HG03060 (cell line): ENCODE measurements around the gene PKN2.

Experiments
- ATAC-seq: cut with Tn5 transposase; IDR thresholded peaks from one replicate; pipeline ENCODE4 v1.9.1; 2021; ENCODE audit warnings: low read depth, moderate number of reproducible peaks; ENCODE audit not compliant: unreplicated experiment

Gene PKN2

DNA sequence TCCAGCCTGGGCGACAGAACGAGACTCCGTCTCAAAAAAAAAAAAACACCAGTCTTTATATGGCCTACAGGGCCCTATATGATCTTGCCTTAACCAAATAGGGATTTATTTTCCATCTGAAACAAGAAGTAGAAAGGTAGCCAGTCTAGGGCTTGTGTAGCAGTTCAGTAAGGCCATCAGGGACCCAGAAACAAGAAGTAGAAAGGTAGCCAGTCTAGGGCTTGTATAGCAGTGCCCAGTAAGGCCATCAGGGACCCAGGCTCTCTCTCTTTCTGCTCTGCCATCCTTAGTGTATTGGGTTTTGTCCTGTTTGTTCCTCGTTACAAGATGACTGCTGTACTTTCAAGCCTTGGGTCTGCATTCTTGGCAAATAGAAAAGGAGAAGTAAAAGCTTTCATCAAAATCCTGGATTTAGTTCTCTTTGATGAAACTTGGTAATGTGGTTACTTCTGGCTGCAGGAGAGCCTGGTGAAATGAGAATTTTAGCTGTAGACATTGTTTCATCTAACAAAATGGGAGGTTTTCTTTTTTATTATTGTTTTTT is 46.1 kb downstream of the PKN2 start:
- no peak for ATAC-seq

DNA sequence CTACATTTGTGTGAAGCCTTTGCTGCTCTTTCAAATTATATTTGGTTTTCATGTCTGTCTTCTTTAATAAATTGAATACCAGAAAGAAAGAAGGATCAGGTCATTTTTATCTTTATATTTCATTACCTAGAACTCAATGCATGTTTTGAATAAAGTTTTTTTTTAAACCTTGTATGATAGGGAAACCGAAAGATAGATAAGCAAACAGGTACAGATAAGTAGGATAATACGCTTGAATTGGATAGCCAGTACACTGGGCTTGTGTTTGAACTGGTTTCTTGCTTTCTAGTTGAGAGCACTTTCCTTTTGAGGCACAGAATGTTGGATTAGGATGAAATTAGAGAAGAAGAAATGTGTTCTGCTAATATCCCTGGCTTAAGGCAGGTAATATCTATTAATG is 46.9 kb downstream of the PKN2 start:
- no peak for ATAC-seq

DNA sequence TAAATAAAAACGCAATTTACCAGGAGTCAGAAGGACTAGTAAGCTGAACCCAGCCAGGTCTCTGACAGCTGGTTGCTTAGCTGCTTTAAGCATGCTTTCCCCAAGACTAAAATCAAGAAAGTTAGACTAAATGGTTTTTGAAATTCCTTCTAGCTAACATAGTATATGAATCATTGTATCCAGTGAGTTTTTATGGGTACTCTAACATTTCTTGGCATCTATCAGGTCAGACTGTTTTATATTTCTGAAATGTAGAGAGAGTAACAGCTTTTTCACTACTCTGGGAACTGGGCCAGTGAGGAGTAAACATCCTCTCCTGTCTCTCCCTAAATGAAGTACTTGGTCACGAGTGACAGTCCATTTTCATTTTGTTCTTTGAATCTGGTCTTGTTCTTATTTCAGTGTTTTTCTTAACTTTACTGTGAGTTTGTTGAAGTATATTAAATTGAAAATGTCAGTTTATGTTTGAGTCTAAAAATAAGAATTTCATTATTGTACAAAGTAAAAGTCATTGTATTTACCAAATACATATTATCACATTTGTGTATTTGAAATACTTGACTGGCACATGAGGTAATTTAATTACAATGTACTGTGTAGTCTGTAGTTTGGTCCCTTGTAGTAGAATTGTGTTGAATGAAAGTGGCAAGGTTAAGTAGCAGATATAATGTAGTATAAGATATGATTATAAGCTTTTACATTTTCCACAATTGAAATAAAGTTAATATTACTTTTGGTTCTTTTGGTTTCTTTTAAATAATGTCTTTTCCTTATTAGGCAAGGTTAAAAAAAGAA is 47.6 kb downstream of the PKN2 start:
- no peak for ATAC-seq

DNA sequence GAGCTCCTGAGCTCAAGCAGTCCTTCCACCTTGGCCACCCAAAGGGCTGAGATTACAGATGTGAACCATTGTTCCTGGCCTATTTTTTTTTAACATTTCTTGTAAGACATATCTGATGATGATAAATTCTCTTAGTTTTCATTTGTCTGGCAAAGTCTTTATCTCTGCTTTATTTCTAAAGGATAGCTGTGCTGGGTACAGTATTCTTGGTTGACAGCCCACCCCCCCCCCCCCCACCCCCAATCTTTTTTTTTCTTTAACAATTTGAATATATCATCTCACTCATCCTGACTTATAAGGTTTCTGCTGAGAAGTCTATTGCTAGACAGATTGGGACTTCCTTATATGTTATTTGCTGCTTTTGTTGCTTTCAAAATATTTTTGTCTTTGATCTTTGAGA is 51.3 kb downstream of the PKN2 start:
- ATAC-seq, result no peak

DNA sequence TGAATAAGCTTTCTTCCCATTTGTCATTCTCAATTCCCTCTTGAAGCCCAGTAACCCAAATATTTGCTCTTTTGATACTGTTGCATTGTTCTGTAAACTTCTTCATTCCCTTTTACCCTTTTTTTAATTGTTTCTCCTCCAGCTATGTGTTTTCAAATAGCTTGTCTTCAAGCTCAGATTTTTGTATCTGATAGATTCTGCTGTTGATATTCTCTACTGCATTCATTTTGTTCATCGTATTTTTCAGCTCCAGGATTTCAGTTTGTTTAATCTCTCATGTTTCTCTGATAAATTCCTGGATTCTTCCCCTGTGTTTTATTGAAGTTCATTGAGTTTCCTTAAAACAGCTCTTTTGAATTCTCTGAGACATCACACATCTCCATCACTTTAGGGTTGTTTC is 51.8 kb downstream of the PKN2 start:
- ATAC-seq, result no peak

DNA sequence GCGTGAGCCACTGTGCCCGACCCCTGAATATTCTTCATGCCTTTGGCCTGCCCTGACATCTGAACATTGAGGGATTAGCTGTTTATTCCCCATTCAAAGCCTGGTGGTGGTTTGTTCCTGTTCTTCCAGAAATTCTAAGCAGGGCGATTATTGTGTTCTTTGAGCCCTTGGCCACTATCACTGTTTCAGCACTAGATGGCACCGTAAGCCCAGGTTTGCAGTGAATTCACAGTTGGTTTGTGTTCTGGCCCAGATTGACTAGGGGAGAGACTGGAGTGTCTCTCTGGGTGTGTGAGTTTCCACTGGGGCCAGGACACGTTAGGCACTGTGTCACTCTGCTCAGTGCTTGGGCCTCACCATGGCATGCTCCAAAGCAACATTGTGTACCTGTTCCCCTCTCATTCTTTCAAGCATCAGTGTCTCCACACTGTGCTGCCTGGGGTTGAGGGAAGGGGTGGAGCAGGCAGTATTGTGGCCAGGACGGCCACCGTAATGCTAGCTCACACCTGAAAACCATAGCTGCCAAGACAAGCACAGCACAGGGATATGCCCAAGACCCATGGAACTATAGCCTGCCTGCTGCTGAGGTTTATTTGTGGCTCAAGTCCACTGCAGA is 52.7 kb downstream of the PKN2 start:
- ATAC-seq, result no peak

DNA sequence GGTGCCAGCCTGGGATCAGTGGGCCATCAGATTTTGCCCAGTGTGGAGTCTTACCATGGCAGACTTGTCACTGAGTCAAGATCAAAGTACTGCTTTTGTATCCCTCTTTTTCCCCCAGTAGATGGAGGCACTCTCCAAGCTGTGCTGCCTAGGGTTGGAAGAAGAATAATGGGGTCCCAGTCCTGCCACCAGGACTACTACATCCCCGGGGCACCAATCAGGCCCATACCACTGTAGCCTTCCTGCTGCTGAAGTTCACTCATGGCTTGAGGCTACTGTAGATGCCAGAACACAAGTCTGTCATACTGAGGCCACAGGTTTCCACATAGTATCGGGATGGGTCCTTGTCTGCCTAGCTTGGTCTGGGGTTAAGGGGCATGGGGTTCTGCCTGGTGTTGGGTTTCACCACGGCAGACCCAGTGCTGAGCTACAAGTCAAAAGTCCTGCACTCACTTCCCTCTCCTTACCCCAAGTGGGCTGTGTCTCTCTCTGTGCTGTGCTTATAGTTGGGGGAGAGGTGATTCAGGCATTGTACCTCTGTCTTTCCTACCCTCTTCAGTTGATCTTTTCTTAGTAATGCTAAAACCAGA is 53.4 kb downstream of the PKN2 start:
- no peak for ATAC-seq

DNA sequence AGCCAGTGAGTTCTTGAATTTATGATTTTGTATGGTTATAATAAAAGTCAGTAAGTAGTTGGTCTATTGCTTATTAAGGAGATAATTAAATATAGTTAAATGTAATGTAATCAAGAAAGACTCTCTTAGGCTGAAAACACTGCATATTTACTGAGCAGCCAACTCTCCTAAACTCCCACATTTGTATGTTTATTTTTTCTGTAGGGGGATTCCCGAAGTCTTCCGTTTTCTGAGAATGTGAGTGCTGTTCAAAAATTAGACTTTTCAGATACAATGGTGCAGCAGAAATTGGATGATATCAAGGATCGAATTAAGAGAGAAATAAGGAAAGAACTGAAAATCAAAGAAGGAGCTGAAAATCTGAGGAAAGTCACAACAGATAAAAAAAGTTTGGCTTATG is 56.7 kb downstream of the PKN2 start:
- ATAC-seq, result no peak

DNA sequence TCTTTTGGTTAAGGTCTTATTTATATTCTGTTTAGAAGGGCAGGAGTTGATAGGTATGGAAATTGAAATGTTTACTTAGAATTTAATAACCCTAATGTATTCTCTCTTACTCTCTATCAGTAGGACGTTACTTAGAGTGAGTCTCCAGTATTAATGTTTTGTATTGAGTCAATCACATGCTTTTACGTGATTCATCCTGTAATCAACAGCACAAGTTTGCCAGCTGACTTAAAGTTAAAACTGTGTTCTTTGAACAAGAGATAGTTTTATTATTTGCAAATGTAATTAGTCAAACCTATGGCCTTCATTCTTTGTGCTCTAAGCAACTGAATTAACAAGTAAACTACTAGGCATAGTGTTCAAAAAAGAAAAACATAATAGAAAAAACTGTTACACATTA is 57.3 kb downstream of the PKN2 start:
- no peak for ATAC-seq

DNA sequence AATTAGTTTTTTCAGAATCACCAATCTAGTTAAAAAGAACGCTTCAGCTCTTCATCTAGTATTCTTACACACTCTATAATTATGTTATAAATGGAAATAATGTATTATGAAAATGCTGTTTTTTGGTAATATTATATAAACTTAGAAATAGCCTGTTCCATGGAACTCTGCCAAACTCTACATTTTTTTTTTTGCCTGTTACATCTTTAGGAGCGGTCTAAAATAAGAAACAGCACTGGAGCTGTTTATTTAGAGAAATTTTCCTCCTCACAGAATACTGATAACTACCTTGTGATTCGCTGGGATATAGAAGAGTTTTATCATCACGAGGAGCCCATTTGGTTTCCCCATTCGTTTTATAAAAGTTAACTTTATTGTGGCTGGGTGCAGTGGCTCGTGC is 58.5 kb downstream of the PKN2 start:
- ATAC-seq, result no peak

DNA sequence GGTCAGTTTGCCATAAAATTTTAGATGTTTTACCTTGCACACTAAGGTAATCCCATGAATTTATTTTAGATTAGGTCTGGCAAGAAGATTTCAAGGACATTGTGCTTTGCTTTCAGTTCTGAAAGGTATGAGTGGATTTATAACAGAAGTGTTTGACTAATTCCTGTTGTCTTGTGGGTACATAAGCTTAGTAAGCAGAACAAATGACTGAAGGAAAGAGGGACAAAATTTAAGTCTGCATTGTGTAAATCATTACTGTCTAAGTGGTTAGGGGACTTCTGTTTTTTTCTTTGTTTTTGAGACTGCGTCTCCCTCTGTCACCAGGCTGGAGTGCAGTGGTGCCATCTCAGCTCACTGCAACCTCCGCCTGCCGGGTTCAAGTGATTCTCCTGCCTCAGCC is 60.1 kb downstream of the PKN2 start:
- no peak for ATAC-seq

DNA sequence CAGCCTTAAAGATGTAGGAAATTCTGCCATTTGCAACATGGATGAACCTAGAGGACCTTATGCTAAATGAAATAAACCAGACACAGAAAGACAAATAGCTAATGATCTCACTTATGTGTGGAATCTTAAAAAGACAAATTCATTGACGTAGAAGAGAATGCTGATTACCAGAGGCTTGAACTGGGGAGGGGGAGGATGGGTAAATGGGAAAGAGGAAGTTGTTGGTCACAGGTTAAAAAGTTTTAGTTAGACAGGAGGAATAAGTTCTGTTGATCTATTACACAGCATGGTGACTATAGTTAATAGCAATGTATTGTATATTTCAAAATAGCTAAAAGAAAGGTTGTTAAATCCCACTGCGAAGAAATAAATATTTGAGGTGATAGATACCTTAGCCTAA is 62.8 kb downstream of the PKN2 start:
- ATAC-seq, result no peak

DNA sequence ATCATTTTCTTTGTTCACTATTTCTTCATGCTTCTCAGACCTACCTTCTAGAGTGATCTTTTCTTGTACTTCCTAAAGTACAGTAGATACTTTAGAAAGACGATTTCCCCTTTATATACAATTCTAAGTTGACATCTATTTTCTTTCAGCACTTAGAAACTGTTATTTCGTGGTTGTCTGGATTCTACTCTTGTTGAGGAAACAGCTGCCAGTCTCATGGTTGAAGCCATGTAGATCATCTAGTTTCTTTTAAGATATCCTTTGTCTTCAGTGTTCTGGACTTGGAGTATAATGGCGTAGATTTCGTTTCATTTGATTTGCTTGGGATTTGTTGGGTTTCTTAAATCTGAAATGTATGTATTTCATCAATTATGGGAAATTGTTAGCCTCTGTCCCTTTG is 67.6 kb downstream of the PKN2 start:
- no peak for ATAC-seq

DNA sequence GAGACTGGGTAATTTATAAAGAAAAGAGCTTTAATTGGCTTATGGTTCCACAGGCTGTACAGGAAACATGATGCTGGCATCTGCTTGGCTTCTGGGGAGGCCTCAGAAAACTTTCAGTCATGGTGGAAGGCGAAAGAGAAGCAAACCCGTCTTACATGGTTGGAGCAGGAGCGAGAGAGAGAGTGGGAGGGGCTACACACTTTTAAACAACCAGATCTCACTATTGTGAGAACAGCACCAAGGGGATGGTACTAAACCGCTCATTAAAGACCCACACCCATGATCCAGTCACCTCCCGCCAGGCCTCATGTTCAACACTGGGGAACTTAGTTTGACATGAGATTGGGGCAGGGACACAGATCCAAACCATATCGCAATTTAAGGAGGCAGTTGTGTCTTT is 69.4 kb downstream of the PKN2 start:
- ATAC-seq, result no peak

DNA sequence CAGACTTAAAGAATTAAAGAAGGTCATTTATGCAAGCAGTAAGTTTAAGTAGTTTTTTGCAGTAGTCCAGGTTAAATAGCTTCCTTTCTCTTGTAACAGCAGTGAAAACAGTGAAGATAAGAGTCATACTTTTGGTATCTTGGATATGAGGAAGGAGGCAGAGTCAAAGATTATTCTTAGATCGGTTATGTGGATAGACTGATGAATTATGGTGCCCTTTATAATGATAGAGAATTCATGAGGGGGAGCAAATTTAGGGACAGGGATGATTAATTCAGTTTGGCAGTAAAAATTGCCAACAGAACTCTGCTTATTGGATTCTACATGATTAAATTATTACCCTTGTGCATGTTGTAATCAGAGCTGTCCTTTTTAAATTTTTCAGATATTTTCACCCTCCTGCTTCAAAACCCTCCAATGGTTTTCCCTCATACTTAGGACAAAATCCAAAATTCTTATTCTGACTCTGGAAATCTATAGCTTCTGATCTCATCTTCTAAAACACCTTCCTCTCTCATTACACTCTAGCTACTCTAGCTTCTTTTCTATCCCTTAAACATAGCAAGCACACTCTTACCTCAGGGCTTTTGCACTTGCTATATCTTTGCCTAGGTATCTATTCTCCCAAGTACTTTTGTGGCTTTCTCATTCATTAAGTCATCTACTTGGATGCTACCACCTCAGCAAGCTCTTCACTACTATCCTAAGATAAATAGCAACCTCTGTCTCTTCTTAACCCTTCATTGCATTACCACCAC is 79.8 kb downstream of the PKN2 start:
- no peak for ATAC-seq

DNA sequence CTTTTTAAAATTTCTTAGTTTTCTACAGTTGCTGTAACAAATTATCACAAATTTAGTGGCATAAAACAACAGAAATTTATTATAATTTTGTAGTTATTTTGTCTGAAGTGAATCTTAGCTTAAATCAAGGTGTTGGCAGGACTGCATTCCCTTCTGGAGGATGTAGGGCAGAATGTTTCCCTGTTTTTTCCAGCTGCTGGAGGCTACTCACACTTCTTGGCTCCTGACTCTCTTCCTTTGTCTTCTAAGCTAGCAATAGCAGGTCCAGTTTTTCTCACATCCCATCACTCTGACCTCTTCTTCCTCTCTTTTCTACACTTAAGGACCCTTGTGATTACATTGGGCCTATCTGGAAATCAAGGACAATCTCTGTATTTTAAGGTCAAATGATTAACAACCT is 84.1 kb downstream of the PKN2 start:
- ATAC-seq, result no peak

DNA sequence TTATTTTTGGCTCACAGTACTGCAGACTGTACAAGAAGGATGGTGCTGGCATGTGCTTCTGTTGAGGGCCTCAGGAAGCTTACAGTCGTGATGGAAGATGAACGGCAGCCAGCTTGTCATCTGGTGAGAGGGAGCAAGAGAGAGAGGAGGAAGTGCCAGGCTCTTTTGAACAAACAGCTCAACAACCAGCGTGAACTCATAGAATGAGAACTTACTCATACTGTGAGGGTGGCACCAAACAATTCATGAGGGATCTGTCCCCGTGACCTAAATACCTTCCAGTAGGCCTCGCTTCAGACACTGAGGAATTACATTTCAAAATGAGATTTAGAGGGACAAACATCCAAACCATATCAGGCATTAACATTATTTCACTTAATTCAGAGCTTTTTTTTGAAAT is 84.7 kb downstream of the PKN2 start:
- no peak for ATAC-seq

DNA sequence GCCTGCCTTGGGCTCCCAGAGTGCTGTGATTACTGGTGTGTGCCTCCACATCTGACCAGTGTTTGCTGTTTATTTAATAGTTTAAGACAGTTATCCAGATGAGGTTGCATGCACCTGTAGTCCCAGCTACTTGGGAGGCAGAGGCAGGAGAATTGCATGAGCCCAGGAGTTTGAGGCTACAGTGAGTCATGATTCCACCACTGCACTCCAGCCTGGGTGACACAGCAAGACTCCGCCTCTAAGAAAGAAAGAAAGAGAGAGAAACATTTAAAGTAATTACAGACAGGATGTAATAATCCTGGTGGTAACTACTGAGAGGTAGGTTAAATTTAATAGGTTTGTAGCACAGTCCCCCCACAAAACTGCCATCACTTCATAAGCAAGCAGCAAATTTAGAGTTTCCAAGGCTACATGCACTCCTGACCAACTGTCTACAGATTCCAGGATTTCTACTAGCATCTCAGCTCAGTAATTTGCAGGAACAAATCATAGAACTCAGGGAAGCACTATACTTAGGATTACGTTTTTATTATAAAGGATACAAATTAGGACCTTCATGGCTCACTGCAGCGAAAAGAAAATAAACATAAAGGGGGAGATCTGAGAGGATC is 89.6 kb downstream of the PKN2 start:
- no peak for ATAC-seq

DNA sequence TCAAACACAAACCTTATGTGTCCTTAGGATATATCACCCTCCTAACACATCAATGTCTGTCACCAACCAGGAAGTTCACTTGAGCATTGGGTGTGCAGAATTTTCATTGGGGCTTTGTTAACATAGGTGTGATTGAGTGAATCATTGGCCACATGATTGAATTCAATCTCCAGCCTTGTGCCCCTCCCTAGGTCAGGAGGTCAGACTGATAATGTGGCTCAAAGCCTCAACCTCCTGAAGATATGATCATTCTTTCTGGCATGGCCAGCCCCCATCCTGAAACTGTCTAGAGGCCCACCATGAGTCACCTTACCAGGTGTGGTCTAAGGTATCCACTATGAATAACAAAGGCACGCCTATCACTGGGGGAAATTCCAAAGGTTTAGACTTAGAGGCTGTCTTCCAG is 90.1 kb downstream of the PKN2 start:
- ATAC-seq, result no peak

DNA sequence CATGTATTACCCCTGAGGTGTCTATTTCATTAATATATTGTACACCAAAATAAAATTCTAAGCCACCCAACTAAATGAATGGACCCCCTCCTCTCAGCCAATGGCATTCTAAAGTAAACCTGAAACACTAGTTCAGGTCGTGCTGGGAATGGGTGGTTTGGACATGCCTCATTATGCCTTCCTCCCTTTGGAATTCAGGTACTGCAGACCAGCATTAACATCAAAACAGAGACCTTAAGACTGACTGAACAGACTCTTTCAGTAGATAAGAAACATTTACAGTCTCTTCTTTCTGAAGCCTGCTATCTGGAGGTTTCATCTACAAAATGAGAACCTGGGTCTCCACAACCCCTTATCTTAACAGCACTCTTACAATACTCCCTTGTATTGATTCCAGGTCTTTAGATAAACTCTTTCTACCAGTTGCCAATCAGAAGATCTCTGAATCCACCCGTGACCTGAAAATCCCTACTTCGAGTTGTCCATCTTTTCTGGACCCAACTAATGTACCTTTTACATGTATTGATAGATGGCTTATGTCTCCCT is 93.6 kb downstream of the PKN2 start:
- no peak for ATAC-seq
